GM23248 (cell line): Measurements from ENCODE around the gene FXYD6.

Experiments used
- EZH2 ChIP-seq: fragments of 200-600 bp; sonication (generic); IDR thresholded peaks from 2 replicates; pipeline ENCODE4 v1.6.1; 2018; ENCODE audit warnings: antibody characterized with exemption, mild to moderate bottlenecking; ENCODE audit not compliant: insufficient read depth, poor library complexity, severe bottlenecking
- EZH2phosphoT487 ChIP-seq: fragments of 200-600 bp; sonication (generic); IDR thresholded peaks from 2 replicates; pipeline ENCODE4 v1.6.1; 2018; ENCODE audit warnings: antibody characterized with exemption, moderate library complexity, mild to moderate bottlenecking, low read depth; ENCODE audit not compliant: insufficient read depth

GRCh38 chr11:117839380-117839881 lies 37.0 kb downstream of the FXYD6 start:
- TF ChIP-seq EZH2phosphoT487 = no peak
- no peak for TF ChIP-seq EZH2
